Neural cell (in vitro differentiated cells): ENCODE results near the gene ZBTB7C. TPM values are rescaled to one million over a fixed set of nuclear protein-coding genes. Genes with fewer than 3 reads are reported as not detected.

Experiments used
- H2AFZ ChIP-seq: fragments of 200-600, 300-800 bp; sonication (generic), shearing (Covaris generic); 2 replicates; pipeline ENCODE4 v1.6.0; 2014; ENCODE audit warnings: low read depth, mild to moderate bottlenecking, antibody characterized with exemption, low read length, moderate library complexity
- H3F3A ChIP-seq: fragments of 200-600 bp; shearing (Covaris generic); 2 replicates; pipeline ENCODE4 v1.6.1; 2016; ENCODE audit warnings: mild to moderate bottlenecking, moderate library complexity, mixed read lengths, antibody characterized with exemption, low read length; ENCODE audit not compliant: insufficient read depth, poor library complexity, severe bottlenecking
- H3K27ac ChIP-seq: fragments of 200-600, 300-800 bp; sonication (generic), shearing (Covaris generic); 2 replicates; pipeline ENCODE4 v1.5.1; 2014; ENCODE audit warnings: mild to moderate bottlenecking, low read length, moderate library complexity
- H3K27me3 ChIP-seq: fragments of 300-800, 200-600 bp; sonication (generic), shearing (Covaris generic); 2 replicates; pipeline ENCODE4 v1.6.0; 2014; ENCODE audit warnings: mild to moderate bottlenecking, low read depth, low read length, moderate library complexity; ENCODE audit not compliant: insufficient read depth
- H3K36me3 ChIP-seq: fragments of 300-800, 200-600 bp; sonication (generic), shearing (Covaris generic); 2 replicates; pipeline ENCODE4 v1.5.1; 2014; ENCODE audit warnings: mild to moderate bottlenecking, antibody characterized with exemption, low read length, moderate library complexity; ENCODE audit not compliant: insufficient read depth
- H3K4me2 ChIP-seq: fragments of 300-800, 200-600 bp; sonication (generic), shearing (Covaris generic); 2 replicates; pipeline ENCODE4 v1.6.0; 2014; ENCODE audit warnings: mild to moderate bottlenecking, low read length
- H3K4me3 ChIP-seq: fragments of 300-800, 200-600 bp; sonication (generic), shearing (Covaris generic); 2 replicates; pipeline ENCODE4 v1.5.1; 2014; ENCODE audit warnings: mild to moderate bottlenecking, low read length, moderate library complexity
- H3K79me2 ChIP-seq: fragments of 200-600 bp; shearing (Covaris generic); replicated peaks from 2 replicates; pipeline ENCODE4 v1.6.0; 2014; ENCODE audit warnings: mild to moderate bottlenecking, low read length, moderate library complexity; ENCODE audit not compliant: insufficient read depth
- H3K9ac ChIP-seq: fragments of 300-800, 200-600 bp; sonication (generic), shearing (Covaris generic); 2 replicates; pipeline ENCODE4 v1.6.1; 2016; ENCODE audit warnings: mild to moderate bottlenecking, low read length, mixed read lengths
- H3K9me2 ChIP-seq: fragments of 200-600 bp; shearing (Covaris generic); 2 replicates; pipeline ENCODE4 v1.6.1; 2016; ENCODE audit warnings: mild to moderate bottlenecking, low read length, mixed read lengths; ENCODE audit not compliant: insufficient read depth
- H3K9me3 ChIP-seq: fragments of 200-600, 300-800 bp; sonication (generic), shearing (Covaris generic); 2 replicates; pipeline ENCODE4 v1.6.1; 2016; ENCODE audit warnings: mild to moderate bottlenecking, mixed run types, low read length, moderate library complexity, mixed read lengths
- H4K20me1 ChIP-seq: fragments of 200-600 bp; shearing (Covaris generic); 2 replicates; pipeline ENCODE4 v1.6.1; 2016; ENCODE audit warnings: mild to moderate bottlenecking, mixed run types; ENCODE audit not compliant: insufficient read depth
- EP300 ChIP-seq: fragments of 450-650 bp; conservative IDR thresholded peaks from 2 replicates; pipeline ENCODE4 v1.6.1; 2014; ENCODE audit warnings: antibody characterized with exemption, mild to moderate bottlenecking, moderate library complexity; ENCODE audit not compliant: poor library complexity, severe bottlenecking
- EZH2 ChIP-seq: fragments of 200-600, 300-800 bp; shearing (Covaris generic), sonication (generic); IDR thresholded peaks from 2 replicates; pipeline ENCODE4 v1.6.1; 2014; ENCODE audit warnings: antibody characterized with exemption, low read length, borderline replicate concordance, mild to moderate bottlenecking; ENCODE audit not compliant: insufficient read depth, poor library complexity, severe bottlenecking
- MXI1 ChIP-seq: fragments of 450-650 bp; conservative IDR thresholded peaks from 2 replicates; pipeline ENCODE4 v1.6.1; 2014; ENCODE audit warnings: antibody characterized with exemption, mild to moderate bottlenecking; ENCODE audit not compliant: poor library complexity, severe bottlenecking
- POLR2AphosphoS5 ChIP-seq: IDR thresholded peaks from 2 replicates; pipeline ENCODE4 v1.6.1; 2012
- RAD21 ChIP-seq: fragments of 450-650 bp; conservative IDR thresholded peaks from 2 replicates; pipeline ENCODE4 v1.6.1; 2014; ENCODE audit warnings: antibody characterized with exemption, mild to moderate bottlenecking, moderate library complexity
- REST ChIP-seq: IDR thresholded peaks from 2 replicates; pipeline ENCODE4 v1.6.1; 2012; ENCODE audit warnings: borderline replicate concordance
- SMC3 ChIP-seq: fragments of 450-650 bp; conservative IDR thresholded peaks from 2 replicates; pipeline ENCODE4 v1.6.1; 2014; ENCODE audit warnings: antibody characterized with exemption, mild to moderate bottlenecking, moderate library complexity; ENCODE audit not compliant: poor library complexity
- TAF1 ChIP-seq: IDR thresholded peaks from 2 replicates; pipeline ENCODE4 v1.6.1; 2012; ENCODE audit warnings: low read depth
- polyA plus RNA-seq: library from polyadenylated mRNA; depleted of rRNA; stranded (reverse); fragments of >200 nt; gene quantifications from 2 replicates; pipeline ENCODE4 v1.2.3, GENCODE V29; 2014
- TF ChIP-seq, protein P1 (sequence below): fragments of 450-650 bp; IDR thresholded peaks from 2 replicates; pipeline ENCODE4 v1.5.1; 2014; ENCODE audit warnings: antibody characterized with exemption, mild to moderate bottlenecking, moderate library complexity; ENCODE audit not compliant: poor library complexity, severe bottlenecking

ZBTB7C gene
- polyA plus RNA-seq, 1 donor from 2014 or later, result 2.4 TPM

- Histone ChIP-seq H3K4me3 (no peak overlapping the region), H3K36me3 (no peaks in the 10 kb centered on the region), H3K9ac (no peak overlapping the region), H3K4me2 (no peak overlapping the region), H4K20me1 (no peaks in the 10 kb centered on the region), H3K79me2 (no peaks in the 10 kb centered on the region), H3K9me2 (no peaks in the 10 kb centered on the region), H3K27me3 (no peaks in the 10 kb centered on the region), H3F3A (no peaks in the 10 kb centered on the region), H2AFZ (no peak overlapping the region), H3K27ac (no peak overlapping the region), H3K9me3 (no peaks in the 10 kb centered on the region)
- TF ChIP-seq RAD21, result no peak
- no peak for TF ChIP-seq SMC3
- no peak for TF ChIP-seq MXI1
- TF ChIP-seq EP300, result no peak
- TF ChIP-seq POLR2AphosphoS5, result no peak
- no peak for TF ChIP-seq TAF1
- TF ChIP-seq, protein P1, sequence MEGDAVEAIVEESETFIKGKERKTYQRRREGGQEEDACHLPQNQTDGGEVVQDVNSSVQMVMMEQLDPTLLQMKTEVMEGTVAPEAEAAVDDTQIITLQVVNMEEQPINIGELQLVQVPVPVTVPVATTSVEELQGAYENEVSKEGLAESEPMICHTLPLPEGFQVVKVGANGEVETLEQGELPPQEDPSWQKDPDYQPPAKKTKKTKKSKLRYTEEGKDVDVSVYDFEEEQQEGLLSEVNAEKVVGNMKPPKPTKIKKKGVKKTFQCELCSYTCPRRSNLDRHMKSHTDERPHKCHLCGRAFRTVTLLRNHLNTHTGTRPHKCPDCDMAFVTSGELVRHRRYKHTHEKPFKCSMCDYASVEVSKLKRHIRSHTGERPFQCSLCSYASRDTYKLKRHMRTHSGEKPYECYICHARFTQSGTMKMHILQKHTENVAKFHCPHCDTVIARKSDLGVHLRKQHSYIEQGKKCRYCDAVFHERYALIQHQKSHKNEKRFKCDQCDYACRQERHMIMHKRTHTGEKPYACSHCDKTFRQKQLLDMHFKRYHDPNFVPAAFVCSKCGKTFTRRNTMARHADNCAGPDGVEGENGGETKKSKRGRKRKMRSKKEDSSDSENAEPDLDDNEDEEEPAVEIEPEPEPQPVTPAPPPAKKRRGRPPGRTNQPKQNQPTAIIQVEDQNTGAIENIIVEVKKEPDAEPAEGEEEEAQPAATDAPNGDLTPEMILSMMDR, result no peak
- no peak for TF ChIP-seq EZH2
Observed at GRCh38 chr18:48324651-48325050, 84.5 kb downstream of the ZBTB7C start.

GRCh38 chr18:48323151-48323550 is 86.0 kb downstream of the ZBTB7C start:
- Histone ChIP-seq H3K36me3 (no peaks in the 10 kb centered on the region), H3K9ac (no peak overlapping the region), H3K4me2 (no peak overlapping the region), H3K9me2 (no peaks in the 10 kb centered on the region), H2AFZ (no peak overlapping the region), H3K27ac (no peak overlapping the region), H3K79me2 (no peaks in the 10 kb centered on the region), H4K20me1 (no peaks in the 10 kb centered on the region), H3K4me3 (no peak overlapping the region), H3K9me3 (no peaks in the 10 kb centered on the region), H3K27me3 (no peaks in the 10 kb centered on the region), H3F3A (no peaks in the 10 kb centered on the region)
- TF ChIP-seq SMC3 (no peak), POLR2AphosphoS5 (no peak), MXI1 (no peak), RAD21 (no peak), EZH2 (no peak), TAF1 (no peak), EP300 (no peak), REST (no peak)
- TF ChIP-seq, protein P1, result no peak
